Duodenal mucosa (tissue), 2 donors: ENCODE results near the gene OS9.
"Not testable (repeated sequence)": the region's sequence is repeated elsewhere in the genome, so short reads cannot be mapped to it uniquely, and the experiment has no call there.

Experiments
- H3K27ac ChIP-seq: one replicate; pipeline ENCODE4 v1.7.0; 2013; ENCODE audit warnings: low read depth, low read length
- H3K27me3 ChIP-seq, 2 donors: one replicate each; pipeline ENCODE4 v1.7.0; 2013; ENCODE audit warnings: low read length in 2 of 2, control low read depth in 1 of 2; ENCODE audit not compliant: insufficient read depth in 2 of 2, control insufficient read depth in 1 of 2
- H3K36me3 ChIP-seq, 2 donors: one replicate each; pipeline ENCODE4 v1.7.0; 2013; ENCODE audit warnings: low read length in 2 of 2, control low read depth in 1 of 2; ENCODE audit not compliant: insufficient read depth in 2 of 2, control insufficient read depth in 1 of 2
- H3K4me1 ChIP-seq, 2 donors: one replicate each; pipeline ENCODE4 v1.7.0; 2013; ENCODE audit warnings: low read length in 2 of 2, control low read depth in 1 of 2; ENCODE audit not compliant: insufficient read depth in 2 of 2, control insufficient read depth in 1 of 2
- H3K4me3 ChIP-seq, 2 donors: one replicate each; pipeline ENCODE4 v1.7.0; 2013; ENCODE audit warnings: low read length in 2 of 2, low read depth in 1 of 2
- H3K9ac ChIP-seq, 2 donors: one replicate each; pipeline ENCODE4 v1.7.0; 2013; ENCODE audit warnings: low read length in 2 of 2, low read depth in 1 of 2
- H3K9me3 ChIP-seq, 2 donors: one replicate each; pipeline ENCODE4 v1.7.0; 2013; ENCODE audit warnings: low read length in 2 of 2, control low read depth in 1 of 2; ENCODE audit not compliant: control insufficient read depth in 1 of 2

The OS9 gene

GRCh38 chr12:57721846-57722608 is 28.1 kb downstream of the OS9 start:
- H3K4me3 ChIP-seq, H3K9me3 ChIP-seq: not testable (repeated sequence)
- H3K36me3 ChIP-seq = peaks cover 35 to 48% of the 10 kb centered on the region in 2 donors

GRCh38 chr12:57722716-57723629 is 29.0 kb downstream of the OS9 start:
- Histone ChIP-seq H3K36me3 (peaks cover 29 to 40% of the 10 kb centered on the region in 2 donors), H3K9ac (no peak overlapping the region)

More at GRCh38 chr12:57721846-57722608, 28.1 kb downstream of the OS9 start:
- H3K4me1 ChIP-seq = peaks cover 1 to 13% of the 10 kb centered on the region in 2 donors
- H3K27me3 ChIP-seq, H3K27ac ChIP-seq, H3K9ac ChIP-seq: not testable (repeated sequence)

GRCh38 chr12:57723630-57723962 is 29.7 kb downstream of the OS9 start:
- H3K9ac ChIP-seq = no peak overlapping the region
- peaks cover 23 to 33% of the 10 kb centered on the region in 2 donors for H3K36me3 ChIP-seq
- H3K27ac ChIP-seq = no peak overlapping the region
- peaks cover 5 to 16% of the 10 kb centered on the region in 2 donors for H3K4me1 ChIP-seq
- no peak overlapping the region for H3K4me3 ChIP-seq
- H3K9me3 ChIP-seq = no peaks in the 10 kb centered on the region
- peaks cover 9 to 13% of the 10 kb centered on the region in 2 donors for H3K27me3 ChIP-seq

More at GRCh38 chr12:57722716-57723629, 29.0 kb downstream of the OS9 start:
- Histone ChIP-seq H3K27me3 (peaks cover 9 to 12% of the 10 kb centered on the region in 2 donors), H3K9me3 (no peaks in the 10 kb centered on the region), H3K4me1 (peaks cover 5 to 16% of the 10 kb centered on the region in 2 donors), H3K4me3 (no peak overlapping the region), H3K27ac (no peak overlapping the region)

- Histone ChIP-seq H3K9me3 (no peaks in the 10 kb centered on the region), H3K9ac (no peak overlapping the region), H3K4me3 (no peak overlapping the region), H3K27me3 (peaks cover 9 to 13% of the 10 kb centered on the region in 2 donors), H3K27ac (no peak overlapping the region), H3K4me1 (peaks cover 5 to 16% of the 10 kb centered on the region in 2 donors), H3K36me3 (peaks cover 20 to 27% of the 10 kb centered on the region in 2 donors)
Observed at GRCh38 chr12:57724003-57724935, 30.3 kb downstream of the OS9 start.

GRCh38 chr12:57724936-57725740 is 31.2 kb downstream of the OS9 start:
- no peak overlapping the region for H3K27ac ChIP-seq
- no peak overlapping the region for H3K9ac ChIP-seq
- no peaks in the 10 kb centered on the region for H3K9me3 ChIP-seq
- H3K4me3 ChIP-seq = no peak overlapping the region
- peaks cover 5 to 16% of the 10 kb centered on the region in 2 donors for H3K4me1 ChIP-seq
- peaks cover 12 to 18% of the 10 kb centered on the region in 2 donors for H3K36me3 ChIP-seq
- H3K27me3 ChIP-seq = peaks cover 13 to 14% of the 10 kb centered on the region in 2 donors

- H3K4me3 ChIP-seq = peak overlapping the region; percentile 82 to 90
- no peak overlapping the region for H3K27ac ChIP-seq
- H3K9ac ChIP-seq = no peak overlapping the region
- H3K36me3 ChIP-seq = peaks cover 5 to 16% of the 10 kb centered on the region in 2 donors
- peaks cover 5 to 16% of the 10 kb centered on the region in 2 donors for H3K4me1 ChIP-seq
- H3K27me3 ChIP-seq = peaks cover 14 to 17% of the 10 kb centered on the region in 2 donors
- H3K9me3 ChIP-seq = no peaks in the 10 kb centered on the region
Observed at GRCh38 chr12:57725851-57726150, 31.9 kb downstream of the OS9 start.

GRCh38 chr12:57726151-57726883 is 32.4 kb downstream of the OS9 start:
- peaks cover 4 to 10% of the 10 kb centered on the region in 2 donors for H3K36me3 ChIP-seq
- peak overlapping the region; percentile 48 to 51 for H3K9ac ChIP-seq
- H3K9me3 ChIP-seq = no peaks in the 10 kb centered on the region
- peak overlapping the region; percentile 20 for H3K27ac ChIP-seq
- peaks cover 5 to 16% of the 10 kb centered on the region in 2 donors for H3K4me1 ChIP-seq
- peak overlapping the region; percentile 82 to 90 for H3K4me3 ChIP-seq
- peaks cover 17 to 18% of the 10 kb centered on the region in 2 donors for H3K27me3 ChIP-seq

GRCh38 chr12:57726884-57727757 is 33.2 kb downstream of the OS9 start:
- Histone ChIP-seq H3K9ac (no peak overlapping the region), H3K36me3 (peaks cover 0 to 4% of the 10 kb centered on the region in 2 donors)

More at GRCh38 chr12:57726884-57727757, 33.2 kb downstream of the OS9 start:
- peaks cover 17 to 18% of the 10 kb centered on the region in 2 donors for H3K27me3 ChIP-seq
- H3K4me3 ChIP-seq = peak overlapping the region; percentile 82 to 90
- no peak overlapping the region for H3K27ac ChIP-seq
- peaks cover 5 to 16% of the 10 kb centered on the region in 2 donors for H3K4me1 ChIP-seq
- no peaks in the 10 kb centered on the region for H3K9me3 ChIP-seq
